ENCODE measurements around the gene UBLCP1.

DNA sequence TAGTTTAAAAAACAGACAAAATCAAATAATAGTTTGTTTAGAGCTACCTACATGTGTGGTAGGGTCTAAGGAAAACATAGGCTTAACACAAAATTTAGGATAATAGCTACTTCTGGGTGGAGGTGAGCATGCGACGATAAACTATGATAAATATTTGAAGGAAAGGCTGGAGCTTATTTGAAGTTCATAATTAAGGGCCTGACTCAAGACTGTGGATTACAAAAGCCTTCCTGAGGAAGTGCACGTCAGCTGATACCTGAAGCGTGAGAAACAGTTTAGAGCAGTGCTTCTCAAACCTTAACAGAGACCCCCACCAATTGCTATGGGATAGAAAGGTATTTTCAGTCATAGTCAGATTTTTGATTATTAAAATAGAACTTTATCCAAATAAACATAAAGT is 20.4 kb upstream of the UBLCP1 start:
- no peak for TF ChIP-seq POLR2A (IDR thresholded peaks at IDR 0.05)
- TF ChIP-seq, protein P1, sequence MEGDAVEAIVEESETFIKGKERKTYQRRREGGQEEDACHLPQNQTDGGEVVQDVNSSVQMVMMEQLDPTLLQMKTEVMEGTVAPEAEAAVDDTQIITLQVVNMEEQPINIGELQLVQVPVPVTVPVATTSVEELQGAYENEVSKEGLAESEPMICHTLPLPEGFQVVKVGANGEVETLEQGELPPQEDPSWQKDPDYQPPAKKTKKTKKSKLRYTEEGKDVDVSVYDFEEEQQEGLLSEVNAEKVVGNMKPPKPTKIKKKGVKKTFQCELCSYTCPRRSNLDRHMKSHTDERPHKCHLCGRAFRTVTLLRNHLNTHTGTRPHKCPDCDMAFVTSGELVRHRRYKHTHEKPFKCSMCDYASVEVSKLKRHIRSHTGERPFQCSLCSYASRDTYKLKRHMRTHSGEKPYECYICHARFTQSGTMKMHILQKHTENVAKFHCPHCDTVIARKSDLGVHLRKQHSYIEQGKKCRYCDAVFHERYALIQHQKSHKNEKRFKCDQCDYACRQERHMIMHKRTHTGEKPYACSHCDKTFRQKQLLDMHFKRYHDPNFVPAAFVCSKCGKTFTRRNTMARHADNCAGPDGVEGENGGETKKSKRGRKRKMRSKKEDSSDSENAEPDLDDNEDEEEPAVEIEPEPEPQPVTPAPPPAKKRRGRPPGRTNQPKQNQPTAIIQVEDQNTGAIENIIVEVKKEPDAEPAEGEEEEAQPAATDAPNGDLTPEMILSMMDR (IDR thresholded peaks at IDR 0.05): no peak
